Stimulated activated CD4-positive, alpha-beta T cell treated with anti-CD3 and anti-CD28 coated beads, Interleukin-2, amount 100 ng/mL, for 4 hours (primary cell): ENCODE measurements around the gene CDK11A.
"Not testable (repeated sequence)": the region's sequence is repeated elsewhere in the genome, so short reads cannot be mapped to it uniquely, and the experiment has no call there.

Experiments used
- DNase-seq: peaks from one replicate; pipeline ENCODE4 v3.0.0-alpha.2; 2020; ENCODE audit warnings: low read depth

The CDK11A gene

GRCh38 chr1:1662392-1662791 lies 61.8 kb downstream of the CDK11A start:
- not testable (repeated sequence) for DNase-seq

- DNase-seq: peak; percentile 99
Measured at GRCh38 chr1:1658583-1659549, 65.3 kb downstream of the CDK11A start, which contains the start of gene CDK11B. CDK11B (minus strand) TSS chr1:1659004; CDS start chr1:1657485, 1,519 bp downstream.
